Epidermal melanocyte (primary cell): Measurements from ENCODE around the gene JAGN1.
"Not testable (repeated sequence)": the region's sequence is repeated elsewhere in the genome, so short reads cannot be mapped to it uniquely, and the experiment has no call there.

Experiments used
- DNase-seq: peaks from one replicate; pipeline ENCODE4 v3.0.0; 2011; ENCODE audit warnings: low spot score; ENCODE audit not compliant: insufficient read length

Gene JAGN1

GRCh38 chr3:9916734-9917680 lies 26.6 kb downstream of the JAGN1 start, which contains the start of gene IL17RC:
Gene IL17RC, plus strand, starts transcription at chr3:9917098. Its CDS starts 218 bp downstream, at chr3:9917316.
- peak; percentile 88 for DNase-seq

- DNase-seq, result no peak
Measured at GRCh38 chr3:9917820-9918219, 27.4 kb downstream of the JAGN1 start.

DNA sequence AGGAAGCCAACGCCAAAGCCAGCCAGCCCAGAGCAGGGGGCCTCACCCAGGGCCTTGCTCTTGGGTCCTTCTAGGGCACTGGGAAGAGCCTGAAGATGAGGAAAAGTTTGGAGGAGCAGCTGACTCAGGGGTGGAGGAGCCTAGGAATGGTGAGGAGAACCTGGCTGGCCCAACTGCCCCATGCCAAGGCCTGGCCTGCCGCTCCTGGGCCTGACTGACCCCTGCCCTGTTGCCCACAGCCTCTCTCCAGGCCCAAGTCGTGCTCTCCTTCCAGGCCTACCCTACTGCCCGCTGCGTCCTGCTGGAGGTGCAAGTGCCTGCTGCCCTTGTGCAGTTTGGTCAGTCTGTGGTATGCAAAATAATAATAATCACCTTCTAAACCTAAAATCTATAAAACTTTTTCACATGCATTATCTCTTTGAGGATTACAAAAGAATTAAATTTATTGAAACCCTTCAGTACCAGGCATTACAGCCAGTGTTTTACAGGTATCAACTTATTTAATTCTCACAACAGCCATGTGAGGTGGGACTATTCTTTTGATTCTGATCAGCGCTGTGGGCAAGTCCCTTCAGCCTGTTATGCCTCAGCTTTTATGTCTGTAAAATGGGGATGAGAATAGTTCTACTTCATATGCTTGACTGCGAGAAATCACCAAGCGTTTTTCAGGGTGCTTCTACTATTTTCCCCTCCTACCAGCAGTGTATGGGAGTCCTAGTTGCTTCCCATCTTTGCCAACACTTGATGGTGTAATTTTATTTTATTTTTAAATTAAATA lies 28.0 kb downstream of the JAGN1 start:
- DNase-seq, result no peak

- no peak for DNase-seq
Measured at GRCh38 chr3:9928158-9928557, 37.7 kb downstream of the JAGN1 start.

GRCh38 chr3:9930804-9931418 lies 40.5 kb downstream of the JAGN1 start:
- no peak for DNase-seq

DNA sequence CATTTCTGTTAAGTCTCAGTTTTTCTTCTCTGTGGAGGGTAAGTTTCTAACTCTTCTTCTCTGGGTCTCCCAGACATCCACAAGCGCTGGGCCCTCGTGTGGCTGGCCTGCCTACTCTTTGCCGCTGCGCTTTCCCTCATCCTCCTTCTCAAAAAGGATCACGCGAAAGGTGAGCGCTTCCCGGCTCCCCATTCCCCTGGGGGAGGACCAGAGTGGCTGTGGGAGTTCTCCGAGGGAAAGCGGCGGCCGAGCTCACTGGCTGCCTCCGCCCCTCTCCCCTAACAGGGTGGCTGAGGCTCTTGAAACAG lies 42.1 kb downstream of the JAGN1 start:
- no peak for DNase-seq

DNA sequence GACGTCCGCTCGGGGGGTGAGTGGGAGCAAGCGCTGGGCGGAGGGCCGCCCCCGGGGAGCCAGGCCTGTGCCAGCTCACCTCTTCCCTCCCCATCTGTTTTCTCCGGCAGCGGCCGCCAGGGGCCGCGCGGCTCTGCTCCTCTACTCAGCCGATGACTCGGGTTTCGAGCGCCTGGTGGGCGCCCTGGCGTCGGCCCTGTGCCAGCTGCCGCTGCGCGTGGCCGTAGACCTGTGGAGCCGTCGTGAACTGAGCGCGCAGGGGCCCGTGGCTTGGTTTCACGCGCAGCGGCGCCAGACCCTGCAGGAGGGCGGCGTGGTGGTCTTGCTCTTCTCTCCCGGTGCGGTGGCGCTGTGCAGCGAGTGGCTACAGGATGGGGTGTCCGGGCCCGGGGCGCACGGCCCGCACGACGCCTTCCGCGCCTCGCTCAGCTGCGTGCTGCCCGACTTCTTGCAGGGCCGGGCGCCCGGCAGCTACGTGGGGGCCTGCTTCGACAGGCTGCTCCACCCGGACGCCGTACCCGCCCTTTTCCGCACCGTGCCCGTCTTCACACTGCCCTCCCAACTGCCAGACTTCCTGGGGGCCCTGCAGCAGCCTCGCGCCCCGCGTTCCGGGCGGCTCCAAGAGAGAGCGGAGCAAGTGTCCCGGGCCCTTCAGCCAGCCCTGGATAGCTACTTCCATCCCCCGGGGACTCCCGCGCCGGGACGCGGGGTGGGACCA lies 42.6 kb downstream of the JAGN1 start:
- DNase-seq, result peak; percentile 53

- peak; percentile 81 for DNase-seq
Measured at GRCh38 chr3:9933561-9934234, 43.3 kb downstream of the JAGN1 start, which contains the start of gene CRELD1. Gene CRELD1, plus strand, starts transcription at chr3:9933834. Its CDS starts 605 bp downstream, at chr3:9934439.

- DNase-seq, result no peak
Measured at GRCh38 chr3:9934235-9934621, 43.8 kb downstream of the JAGN1 start.

DNA sequence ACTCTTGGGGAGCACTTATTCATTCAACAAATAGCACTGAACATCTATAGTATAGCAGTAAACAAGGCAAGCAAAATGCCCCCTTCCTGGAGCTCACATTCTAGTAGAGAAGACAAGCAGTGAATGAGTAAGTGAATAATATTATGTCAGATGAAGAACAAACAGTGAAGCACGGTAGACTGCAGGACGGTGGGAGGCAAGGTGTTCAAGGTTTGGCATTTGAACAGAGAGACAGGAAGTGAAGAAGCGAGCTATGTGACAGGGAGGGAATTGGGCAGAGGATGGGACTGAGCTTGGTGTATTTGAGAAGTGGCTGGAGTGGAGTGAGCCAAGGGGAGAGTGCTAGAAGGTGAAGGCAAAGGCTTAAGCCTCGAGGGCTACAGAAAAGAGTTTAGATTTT lies 44.6 kb downstream of the JAGN1 start:
- no peak for DNase-seq

DNA sequence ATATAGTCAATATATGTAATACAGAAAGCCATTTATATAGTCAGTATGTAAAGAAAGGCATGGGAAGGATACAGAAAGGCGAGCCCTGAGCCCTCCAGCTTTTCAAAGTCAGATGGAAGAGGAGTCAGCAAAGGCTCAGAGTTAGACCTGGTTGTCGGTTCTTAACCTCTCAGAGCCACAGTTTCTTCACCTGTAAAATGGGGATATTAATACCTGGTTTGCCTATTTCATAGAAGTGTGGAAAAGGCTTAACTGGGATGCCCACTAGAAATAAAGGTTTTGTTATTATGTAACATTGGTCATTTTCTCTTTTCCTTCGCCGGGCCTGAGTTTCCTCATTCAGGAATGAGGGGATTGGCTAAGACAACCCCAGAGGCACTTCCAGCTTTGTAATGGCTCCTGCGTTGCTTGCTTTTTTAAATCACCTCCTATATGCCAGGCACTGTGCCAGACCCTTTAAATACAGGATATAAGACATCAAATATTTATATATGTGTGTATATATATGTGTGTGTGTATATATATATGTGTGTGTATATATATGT lies 45.6 kb downstream of the JAGN1 start:
- no peak for DNase-seq

GRCh38 chr3:9937486-9938238 lies 47.3 kb downstream of the JAGN1 start:
- DNase-seq, result no peak

- DNase-seq, result no peak
Measured at GRCh38 chr3:9938966-9939365, 48.6 kb downstream of the JAGN1 start.

DNA sequence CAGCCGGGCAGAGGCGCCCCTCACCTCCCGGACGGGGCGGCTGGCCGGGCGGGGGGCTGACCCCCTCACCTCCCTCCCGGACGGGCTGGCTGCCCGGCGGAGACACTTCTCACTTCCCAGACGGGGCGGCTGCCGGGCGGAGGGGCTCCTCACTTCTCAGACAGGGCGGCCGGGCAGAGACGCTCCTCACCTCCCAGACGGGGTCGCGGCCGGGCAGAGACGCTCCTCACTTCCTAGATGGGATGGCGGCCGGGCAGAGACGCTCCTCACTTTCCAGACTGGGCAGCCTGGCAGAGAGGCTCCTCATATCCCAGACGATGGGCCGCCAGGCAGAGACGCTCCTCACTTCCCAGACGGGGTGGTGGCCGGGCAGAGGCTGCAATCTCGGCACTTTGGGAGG lies 49.5 kb downstream of the JAGN1 start:
- not testable (repeated sequence) for DNase-seq

- no peak for DNase-seq
Measured at GRCh38 chr3:9940746-9941145, 50.3 kb downstream of the JAGN1 start.

DNA sequence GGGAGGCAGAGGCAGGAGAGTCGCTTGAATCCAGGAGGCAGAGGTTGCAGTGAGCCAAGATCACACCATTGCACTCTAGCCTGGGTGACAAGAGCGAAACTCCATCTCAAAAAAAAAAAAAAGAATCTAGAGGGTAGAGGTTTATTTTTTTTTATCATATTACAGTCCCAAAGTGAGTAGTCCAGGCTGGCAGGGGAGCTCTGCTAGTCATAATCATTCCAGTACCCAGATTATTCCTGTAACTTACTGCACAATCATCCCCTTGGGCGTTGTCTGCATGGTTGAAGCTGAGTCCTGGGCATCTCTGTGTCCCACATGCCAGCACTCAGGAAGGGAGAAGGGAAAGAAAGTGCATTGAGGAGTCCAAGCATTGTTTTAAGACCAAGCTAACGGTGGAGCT lies 51.8 kb downstream of the JAGN1 start:
- DNase-seq, result no peak

GRCh38 chr3:9942934-9943690 lies 52.7 kb downstream of the JAGN1 start:
- DNase-seq, result no peak
